Measurements from ENCODE around the gene HILPDA.
"Not testable (repeated sequence)": the region's sequence is repeated elsewhere in the genome, so short reads cannot be mapped to it uniquely, and the experiment has no call there.

Gene HILPDA

GRCh38 chr7:128434413-128435326, 21.0 kb upstream of the HILPDA start:
- DNase-seq: no peak

GRCh38 chr7:128435327-128435686, 20.4 kb upstream of the HILPDA start:
- no peak for DNase-seq

GRCh38 chr7:128437426-128438332, 18.0 kb upstream of the HILPDA start:
- no peak for DNase-seq

- DNase-seq: no peak
Observed at GRCh38 chr7:128442356-128442755, 13.3 kb upstream of the HILPDA start.

- DNase-seq: no peak
Observed at GRCh38 chr7:128443831-128444600, 11.7 kb upstream of the HILPDA start.

GRCh38 chr7:128446306-128446705, 9.4 kb upstream of the HILPDA start:
- no peak for DNase-seq

GRCh38 chr7:128447941-128448564, 7.6 kb upstream of the HILPDA start:
- no peak for DNase-seq

GRCh38 chr7:128448751-128449302, 6.9 kb upstream of the HILPDA start:
- DNase-seq: no peak

GRCh38 chr7:128450409-128450808, 5.3 kb upstream of the HILPDA start:
- no peak for DNase-seq

GRCh38 chr7:128450913-128451312, 4.8 kb upstream of the HILPDA start:
- DNase-seq: no peak

GRCh38 chr7:128452552-128452951, 3.1 kb upstream of the HILPDA start:
- no peak for DNase-seq

GRCh38 chr7:128453836-128454804, 1.6 kb upstream of the HILPDA start:
- no peak for DNase-seq

- DNase-seq: no peak
Observed at GRCh38 chr7:128454808-128455542, 703 bp upstream of the HILPDA start.

GRCh38 chr7:128456255-128456725, 612 bp downstream of the HILPDA start:
- DNase-seq: no peak

GRCh38 chr7:128457385-128457784, 1.7 kb downstream of the HILPDA start:
- not testable (repeated sequence) for DNase-seq

- no peak for DNase-seq
Observed at GRCh38 chr7:128458956-128459355, 3.3 kb downstream of the HILPDA start.

- peak; percentile 84 for DNase-seq
Observed at GRCh38 chr7:128459394-128459878, 3.8 kb downstream of the HILPDA start.

- no peak for DNase-seq
Observed at GRCh38 chr7:128462460-128462859, 6.8 kb downstream of the HILPDA start.

GRCh38 chr7:128463345-128463744, 7.7 kb downstream of the HILPDA start:
- DNase-seq: not testable (repeated sequence)

- not testable (repeated sequence) for DNase-seq
Observed at GRCh38 chr7:128463933-128464332, 8.3 kb downstream of the HILPDA start.
